ENCODE data around the gene TRIO.

- no peak for TF ChIP-seq CTCF (IDR thresholded peaks at IDR 0.05; ENCODE audit: insufficient read depth, low read length, poor library complexity, severe bottlenecking)
- TF ChIP-seq EZH2phosphoT487 (conservative IDR thresholded peaks at IDR 0.05; ENCODE audit: low read length) = no peak
These were observed 214.7 kb downstream of the TRIO start for GRCh38 chr5:14357851-14358250.
